ENCODE data around the gene TRERF1.

TRERF1 gene

GRCh38 chr6:42366011-42366705 lies 85.6 kb downstream of the TRERF1 start:
- DNase-seq (ENCODE audit: low spot score): no peak

DNA sequence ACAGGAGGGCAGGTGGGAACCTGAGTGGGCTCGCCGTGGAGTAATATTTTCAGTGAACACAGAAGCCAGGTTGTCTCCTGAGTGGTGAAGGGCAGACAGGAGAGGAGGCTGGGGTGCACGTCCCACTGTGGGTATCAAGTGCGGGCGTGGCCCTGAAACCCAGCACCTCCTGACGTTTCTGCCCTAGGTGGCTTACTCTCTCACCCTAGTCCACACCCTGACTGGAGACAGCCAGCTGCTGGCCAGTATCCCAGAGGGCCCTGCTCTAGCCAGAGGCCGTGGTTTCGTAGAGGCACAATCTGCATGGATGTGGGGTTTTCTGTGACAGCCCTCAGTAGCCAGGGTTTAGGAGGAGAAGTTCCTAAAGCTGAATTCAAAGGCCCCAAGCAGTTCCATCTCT lies 86.7 kb downstream of the TRERF1 start:
- DNase-seq (ENCODE audit: low spot score): no peak

- no peak for DNase-seq (ENCODE audit: low spot score)
These were observed 87.5 kb downstream of the TRERF1 start for GRCh38 chr6:42363926-42364849.

DNA sequence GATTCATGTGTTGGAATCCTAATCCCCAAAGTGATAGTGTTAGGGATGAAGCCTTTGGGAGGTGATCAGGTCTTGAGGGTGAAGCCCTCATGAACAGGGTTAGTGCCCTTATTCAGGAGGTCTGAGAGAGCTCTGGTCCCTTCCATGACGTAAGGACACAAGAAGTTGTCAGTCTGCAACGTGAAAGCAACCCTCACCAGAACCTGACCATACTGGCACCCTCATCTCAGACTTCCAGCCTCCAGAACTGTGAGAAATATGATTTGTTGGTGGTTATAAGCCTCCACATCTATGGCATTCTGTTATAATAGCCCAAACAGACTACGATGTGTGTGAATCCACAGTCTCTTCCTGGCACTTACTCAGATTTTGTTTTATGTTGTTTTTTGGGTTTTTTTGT lies 90.7 kb downstream of the TRERF1 start:
- DNase-seq (ENCODE audit: low spot score): no peak

GRCh38 chr6:42359021-42359420 lies 92.7 kb downstream of the TRERF1 start:
- DNase-seq (ENCODE audit: low spot score): no peak

GRCh38 chr6:42355416-42355815 lies 96.3 kb downstream of the TRERF1 start:
- no peak for DNase-seq (ENCODE audit: low spot score)

- no peak for DNase-seq (ENCODE audit: low spot score)
These were observed 97.0 kb downstream of the TRERF1 start for GRCh38 chr6:42354702-42355101.

DNA sequence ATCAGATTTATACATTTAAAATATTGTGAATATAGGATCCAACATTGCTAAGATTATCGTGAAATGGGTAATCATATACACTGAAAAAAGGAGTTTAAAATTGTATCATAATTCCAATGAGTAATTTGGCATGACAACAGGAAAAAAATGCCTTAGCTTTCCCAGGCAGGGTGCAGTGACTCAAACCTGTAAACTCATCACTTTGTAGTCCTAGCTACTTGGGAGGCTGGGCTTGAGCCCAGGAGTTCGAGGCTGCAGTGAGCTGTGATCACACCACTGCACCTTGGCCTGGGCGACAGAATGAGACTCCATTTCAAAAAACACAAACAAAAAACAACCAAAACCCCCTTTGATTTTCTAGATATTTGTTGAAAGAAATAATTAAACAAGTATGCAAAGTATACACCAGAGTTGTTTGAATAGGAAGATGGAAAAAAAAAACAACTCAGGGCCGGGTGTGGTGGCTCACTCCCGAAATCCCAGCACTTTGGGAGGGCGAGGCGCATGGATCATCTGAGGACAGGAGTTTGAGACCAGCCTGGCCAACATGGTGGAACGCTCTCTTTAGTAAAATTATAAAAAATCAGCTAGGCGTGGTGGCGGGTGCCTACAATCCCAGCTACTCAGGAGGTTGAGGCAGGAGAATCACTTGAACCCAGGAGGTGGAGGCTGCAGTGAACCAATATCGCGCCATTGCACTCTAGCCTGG lies 98.7 kb downstream of the TRERF1 start:
- DNase-seq (ENCODE audit: low spot score): no peak

DNA sequence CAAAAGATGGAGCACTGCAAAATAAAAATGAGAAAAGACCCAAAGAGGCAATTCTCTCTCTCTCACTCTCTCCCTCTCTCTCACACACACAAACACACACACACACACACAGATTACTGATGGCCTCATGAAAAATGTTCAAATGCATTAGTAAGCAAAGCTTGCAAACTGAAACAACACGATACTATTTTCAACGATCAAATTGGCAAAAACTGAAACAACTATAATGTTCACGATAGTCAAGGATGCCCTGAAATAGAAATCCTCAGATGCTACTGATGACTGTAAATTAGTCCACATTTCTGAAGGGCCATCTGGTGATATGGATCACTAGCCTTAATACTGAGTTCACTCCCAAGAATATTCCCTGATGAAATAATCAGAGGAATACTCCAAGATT lies 100.8 kb downstream of the TRERF1 start:
- no peak for DNase-seq (ENCODE audit: low spot score)

GRCh38 chr6:42349753-42350511 lies 101.8 kb downstream of the TRERF1 start:
- DNase-seq (ENCODE audit: low spot score): no peak

- no peak for DNase-seq (ENCODE audit: low spot score)
These were observed 104.3 kb downstream of the TRERF1 start for GRCh38 chr6:42347456-42347855.

GRCh38 chr6:42345696-42346416 lies 105.9 kb downstream of the TRERF1 start:
- DNase-seq (ENCODE audit: low spot score): no peak

GRCh38 chr6:42344756-42345155 lies 107.0 kb downstream of the TRERF1 start:
- DNase-seq (ENCODE audit: low spot score): no peak

DNA sequence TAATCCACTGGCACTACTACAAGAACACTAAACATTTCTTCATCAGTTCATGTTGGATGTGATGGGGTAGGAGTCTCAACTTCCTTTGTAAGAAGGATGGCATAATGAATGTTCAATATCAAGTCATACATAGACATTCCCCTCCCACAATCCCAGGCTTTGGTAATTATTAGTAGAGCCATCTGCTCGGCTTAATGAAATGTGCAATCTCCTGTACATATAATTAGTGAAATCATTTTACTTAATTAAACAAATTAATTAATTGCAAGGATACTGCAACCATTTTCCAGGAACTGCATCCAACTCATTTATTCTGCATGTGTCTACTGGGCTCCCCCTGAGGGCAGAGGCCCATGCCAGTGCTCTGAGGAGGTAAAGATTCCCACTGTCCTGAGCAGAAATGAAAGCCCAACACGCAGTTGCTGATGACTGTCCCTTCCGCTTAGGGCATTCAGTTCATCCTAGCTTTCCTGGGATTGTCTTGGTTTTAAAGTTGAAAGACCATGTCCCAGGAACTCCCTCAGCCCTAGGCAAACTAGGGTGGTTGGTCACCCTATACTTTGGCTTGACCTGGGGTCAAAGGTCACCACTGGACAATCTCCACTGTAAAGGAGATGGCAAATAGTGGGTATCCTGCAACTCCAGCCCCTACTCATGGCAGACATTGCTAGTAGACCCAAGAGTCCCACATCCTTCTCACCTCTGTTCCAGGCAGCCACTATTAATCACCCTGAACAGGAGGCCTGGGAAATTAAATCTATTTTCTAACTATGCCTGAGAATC lies 109.8 kb downstream of the TRERF1 start:
- DNase-seq (ENCODE audit: low spot score): no peak

- DNase-seq (ENCODE audit: low spot score): no peak
These were observed 110.5 kb downstream of the TRERF1 start for GRCh38 chr6:42341221-42341620.

DNA sequence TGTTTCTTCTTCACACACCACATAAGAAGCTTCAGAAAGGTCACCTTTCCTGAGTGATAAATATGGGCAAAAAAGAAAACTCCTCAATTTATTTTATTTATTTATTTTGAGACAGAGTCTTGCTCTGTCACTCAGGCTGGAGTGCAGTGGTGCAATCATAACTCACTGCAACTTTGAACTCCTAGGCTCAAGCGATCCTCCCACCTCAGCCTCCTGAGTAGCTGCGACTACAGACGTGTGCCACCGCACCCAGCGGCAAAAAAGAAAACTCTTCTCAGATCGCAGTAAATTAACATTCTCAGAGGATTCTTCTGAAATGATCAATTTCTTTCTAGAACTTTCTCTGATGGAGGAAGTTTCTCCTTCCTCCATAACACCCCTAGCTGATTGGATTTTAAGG lies 111.2 kb downstream of the TRERF1 start:
- no peak for DNase-seq (ENCODE audit: low spot score)

DNA sequence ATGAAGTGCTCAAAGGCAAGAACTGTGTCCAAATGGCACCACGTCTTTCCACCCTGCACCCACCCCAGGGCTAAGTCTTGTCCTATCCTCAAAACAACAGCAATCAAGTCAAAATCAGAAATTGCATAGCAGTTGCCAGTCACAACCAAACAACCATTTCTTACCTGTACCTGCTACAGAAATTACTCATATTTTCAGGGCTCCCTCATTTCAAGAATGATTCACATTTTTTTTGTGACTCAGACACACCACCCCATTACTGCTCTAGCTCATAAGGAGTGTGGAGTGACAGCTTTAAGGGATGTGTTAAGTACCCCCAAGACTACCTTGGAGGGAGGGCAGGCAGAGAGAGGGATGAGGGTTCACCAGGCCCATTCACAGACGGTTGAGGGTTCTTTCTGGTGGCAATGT lies 111.7 kb downstream of the TRERF1 start:
- DNase-seq (ENCODE audit: low spot score): no peak

DNA sequence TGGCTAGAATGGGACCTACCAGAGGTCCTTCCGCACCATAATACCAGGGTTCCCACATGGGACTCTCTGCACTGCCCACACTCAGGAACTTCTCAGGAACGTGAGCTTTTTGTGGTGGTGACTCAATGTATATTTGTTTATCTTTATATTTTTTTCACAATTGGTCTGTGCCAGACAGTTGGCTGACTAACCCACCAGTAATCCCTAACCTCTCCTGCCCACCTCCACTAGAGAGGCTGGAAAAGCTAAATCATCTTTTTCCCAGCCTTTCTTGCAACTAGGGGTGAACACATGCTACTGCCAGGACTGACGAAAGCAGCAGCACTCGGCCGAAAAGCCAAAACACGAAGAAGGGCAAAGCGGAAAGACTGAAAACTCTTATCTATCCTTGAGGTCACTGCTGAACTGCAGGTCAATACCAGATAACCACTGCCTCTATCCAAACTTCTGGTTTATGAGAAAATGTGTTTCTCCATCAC lies 112.9 kb downstream of the TRERF1 start:
- no peak for DNase-seq (ENCODE audit: low spot score)

DNA sequence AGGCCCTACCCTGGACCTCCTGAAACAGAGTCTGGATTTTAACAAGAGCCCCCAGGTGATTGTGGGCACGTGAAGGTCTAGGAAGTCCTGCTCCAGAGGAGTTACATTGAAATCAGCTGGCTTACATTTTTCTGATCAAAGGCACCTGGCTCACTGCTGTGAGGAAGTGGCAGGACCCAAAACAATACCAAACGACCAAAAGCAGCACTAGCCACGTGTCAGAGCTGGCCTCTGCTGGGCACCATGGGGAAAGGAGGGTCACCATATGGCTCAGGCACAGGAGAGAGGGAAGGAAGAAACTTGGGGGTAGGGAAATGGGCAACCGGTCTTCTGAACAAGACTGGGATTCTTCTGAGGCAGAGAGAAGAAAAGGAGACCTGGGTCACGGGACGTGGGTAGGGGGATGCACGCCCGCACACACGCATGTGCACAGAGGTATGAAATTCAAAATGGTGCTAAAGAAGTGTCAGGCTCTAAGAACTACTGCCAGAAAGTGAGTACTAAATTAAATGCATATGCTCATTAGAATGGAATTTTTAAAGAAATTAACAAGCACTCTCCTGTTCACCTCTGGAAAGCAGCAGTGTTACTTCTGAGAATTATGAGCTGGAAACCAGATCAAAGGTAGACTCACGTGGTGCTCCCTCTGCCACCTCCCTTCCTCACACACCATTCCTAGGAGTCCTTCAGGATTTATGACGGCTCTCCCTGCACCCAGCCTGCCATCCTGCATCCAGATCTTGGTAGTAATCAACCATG lies 113.6 kb downstream of the TRERF1 start:
- DNase-seq (ENCODE audit: low spot score): no peak

- DNase-seq (ENCODE audit: low spot score): no peak
These were observed 115.3 kb downstream of the TRERF1 start for GRCh38 chr6:42336431-42336830.
